Measurements from ENCODE around the gene OAS2. TPM values are rescaled to one million over a fixed set of nuclear protein-coding genes. Genes with fewer than 3 reads are reported as not detected.

The OAS2 gene
- total and polyA plus RNA-seq, 2 donors (not counting 1 experiment from before 2014, with no cell fraction given) = 31.6 to 59.3 TPM

DNA sequence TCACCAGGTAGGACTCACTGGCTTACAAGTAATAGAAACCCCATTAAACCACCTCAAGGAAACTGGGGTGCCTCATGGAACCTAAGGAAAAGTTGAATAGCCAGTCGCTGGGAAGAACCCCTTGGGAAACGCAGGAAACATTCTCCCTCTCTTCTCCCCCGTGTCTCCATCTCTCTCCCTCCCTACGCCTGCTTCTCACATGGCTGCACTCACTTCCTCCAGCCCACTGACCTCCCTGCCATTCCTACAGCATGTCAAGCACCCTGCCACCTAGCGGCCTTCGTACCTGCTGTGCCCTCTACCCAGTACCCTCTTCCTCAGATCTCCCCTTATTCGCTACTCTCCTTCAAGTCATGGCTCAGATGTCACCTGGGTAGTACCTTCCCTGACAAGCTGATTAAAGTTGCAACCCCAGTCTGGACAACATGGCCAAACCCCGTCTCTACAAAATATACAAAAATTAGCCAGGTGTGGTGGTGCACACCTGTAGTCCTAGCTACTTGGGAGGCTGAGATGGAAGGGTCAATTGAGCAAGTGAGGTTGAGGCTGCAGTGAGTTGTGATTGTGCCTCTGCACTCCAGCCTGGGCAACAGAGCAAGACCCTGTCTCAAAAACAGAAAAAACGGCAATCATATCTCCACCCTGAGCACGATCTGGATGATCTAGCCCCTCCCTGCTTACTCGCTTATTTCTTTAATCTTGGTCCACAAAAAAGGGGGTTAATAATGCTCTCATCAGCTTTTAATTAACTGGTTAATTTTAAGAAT is 71.8 kb downstream of the OAS2 start:
- ATAC-seq (ENCODE audit: low read depth) = peak; percentile 46
- peak overlapping the region; percentile 56 for H3K4me3 Mint-ChIP-seq
- H3K4me2 ChIP-seq (replicated peaks; ENCODE audit: low read depth, low read length, poor library complexity, severe bottlenecking) = peak overlapping the region; percentile 60

More for the DNA sequence above, 71.8 kb downstream of the OAS2 start:
- no peak for TF ChIP-seq EZH2 (IDR thresholded peaks at IDR 0.05; ENCODE audit: borderline replicate concordance, insufficient read depth, low read depth, low read length, poor library complexity, severe bottlenecking)
- TF ChIP-seq, protein P1, sequence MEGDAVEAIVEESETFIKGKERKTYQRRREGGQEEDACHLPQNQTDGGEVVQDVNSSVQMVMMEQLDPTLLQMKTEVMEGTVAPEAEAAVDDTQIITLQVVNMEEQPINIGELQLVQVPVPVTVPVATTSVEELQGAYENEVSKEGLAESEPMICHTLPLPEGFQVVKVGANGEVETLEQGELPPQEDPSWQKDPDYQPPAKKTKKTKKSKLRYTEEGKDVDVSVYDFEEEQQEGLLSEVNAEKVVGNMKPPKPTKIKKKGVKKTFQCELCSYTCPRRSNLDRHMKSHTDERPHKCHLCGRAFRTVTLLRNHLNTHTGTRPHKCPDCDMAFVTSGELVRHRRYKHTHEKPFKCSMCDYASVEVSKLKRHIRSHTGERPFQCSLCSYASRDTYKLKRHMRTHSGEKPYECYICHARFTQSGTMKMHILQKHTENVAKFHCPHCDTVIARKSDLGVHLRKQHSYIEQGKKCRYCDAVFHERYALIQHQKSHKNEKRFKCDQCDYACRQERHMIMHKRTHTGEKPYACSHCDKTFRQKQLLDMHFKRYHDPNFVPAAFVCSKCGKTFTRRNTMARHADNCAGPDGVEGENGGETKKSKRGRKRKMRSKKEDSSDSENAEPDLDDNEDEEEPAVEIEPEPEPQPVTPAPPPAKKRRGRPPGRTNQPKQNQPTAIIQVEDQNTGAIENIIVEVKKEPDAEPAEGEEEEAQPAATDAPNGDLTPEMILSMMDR (IDR thresholded peaks at IDR 0.05) = peak; percentile 45
- H3K4me1 ChIP-seq (ENCODE audit: control insufficient read depth in 2 of 2, insufficient read depth in 2 of 2, low read length in 2 of 2) = peaks cover 61 to 64% of the 10 kb centered on the region in 2 donors
- no peak overlapping the region for H2AFZ ChIP-seq (ENCODE audit: insufficient read depth, low read depth, low read length, poor library complexity, severe bottlenecking)
- peak overlapping the region; percentile 80 for H3K27ac Mint-ChIP-seq
- H4K20me1 ChIP-seq (ENCODE audit: control insufficient read depth, insufficient read depth, low read length, poor library complexity, severe bottlenecking) = no peaks in the 10 kb centered on the region
- peak; percentile 60 for DNase-seq
- H3K4me3 ChIP-seq (ENCODE audit: control extremely low read depth in 1 of 5, extremely low read depth in 1 of 5, insufficient read depth in 1 of 5, low read depth in 2 of 5, low read length in 4 of 5) = no peak overlapping the region
- no peaks in the 10 kb centered on the region for H3K27me3 ChIP-seq (replicated peaks in 1 of 4; ENCODE audit: control extremely low read depth in 1 of 4, control insufficient read depth in 3 of 4, insufficient read depth in 4 of 4, low read length in 3 of 4)
- no peaks in the 10 kb centered on the region for H3K27me3 Mint-ChIP-seq
- POLR2A ChIA-PET = interaction anchor here (0.8 to 2.0 kb wide), 6 partner anchors 12 to 124 kb away, joined by 3 to 12 read pairs (median 6); no protein-coding TSS in a partner anchor
- intact Hi-C loops (cut with micrococcal nuclease) = loop anchor here (1.0 kb wide), 1 partner anchor 103 kb away; no protein-coding TSS in a partner anchor
- H3K9ac ChIP-seq (ENCODE audit: low read length) = no peak overlapping the region
- 23% methylated on average over 6 of the region's 11 CpGs for WGBS (ENCODE audit: insufficient coverage)
- no peaks in the 10 kb centered on the region for H3K36me3 ChIP-seq (replicated peaks in 1 of 2; ENCODE audit: control extremely low read depth in 1 of 2, control insufficient read depth in 1 of 2, extremely low read depth in 1 of 2, insufficient read depth in 2 of 2, low read length in 1 of 2)
- H3K79me2 ChIP-seq (ENCODE audit: control insufficient read depth, insufficient read depth, low read length) = peaks cover 25% of the 10 kb centered on the region
- no peaks in the 10 kb centered on the region for H3K9me3 ChIP-seq (ENCODE audit: control extremely low read depth in 1 of 3, control insufficient read depth in 2 of 3, insufficient read depth in 1 of 3, low read length in 2 of 3)
- CTCF ChIA-PET = interaction anchor here (0.6 to 15.1 kb wide), 26 partner anchors 12 to 183 kb away, joined by 3 to 359 read pairs (median 5); partner anchors contain the start of gene OAS2
- no peaks in the 10 kb centered on the region for H3K9me3 Mint-ChIP-seq (ENCODE audit: insufficient read depth)
- peaks cover 60% of the 10 kb centered on the region for H3K4me1 Mint-ChIP-seq
- peak overlapping the region; percentile 7 to 64 for H3K27ac ChIP-seq (ENCODE audit: low read length in 2 of 2)
